Middle frontal gyrus (tissue), 1 donor: ENCODE results near the gene GOSR1.
"Not testable (repeated sequence)": the region's sequence is repeated elsewhere in the genome, so short reads cannot be mapped to it uniquely, and the experiment has no call there.

Experiments
- DNase-seq: peaks from one replicate; pipeline ENCODE4 v3.0.0-alpha.2; 2015; ENCODE audit warnings: low spot score; ENCODE audit errors: extremely low spot score

Gene GOSR1

GRCh38 chr17:30543456-30543855, 66.2 kb downstream of the GOSR1 start:
- no peak for DNase-seq

GRCh38 chr17:30545024-30545423, 67.8 kb downstream of the GOSR1 start:
- DNase-seq: no peak

DNA sequence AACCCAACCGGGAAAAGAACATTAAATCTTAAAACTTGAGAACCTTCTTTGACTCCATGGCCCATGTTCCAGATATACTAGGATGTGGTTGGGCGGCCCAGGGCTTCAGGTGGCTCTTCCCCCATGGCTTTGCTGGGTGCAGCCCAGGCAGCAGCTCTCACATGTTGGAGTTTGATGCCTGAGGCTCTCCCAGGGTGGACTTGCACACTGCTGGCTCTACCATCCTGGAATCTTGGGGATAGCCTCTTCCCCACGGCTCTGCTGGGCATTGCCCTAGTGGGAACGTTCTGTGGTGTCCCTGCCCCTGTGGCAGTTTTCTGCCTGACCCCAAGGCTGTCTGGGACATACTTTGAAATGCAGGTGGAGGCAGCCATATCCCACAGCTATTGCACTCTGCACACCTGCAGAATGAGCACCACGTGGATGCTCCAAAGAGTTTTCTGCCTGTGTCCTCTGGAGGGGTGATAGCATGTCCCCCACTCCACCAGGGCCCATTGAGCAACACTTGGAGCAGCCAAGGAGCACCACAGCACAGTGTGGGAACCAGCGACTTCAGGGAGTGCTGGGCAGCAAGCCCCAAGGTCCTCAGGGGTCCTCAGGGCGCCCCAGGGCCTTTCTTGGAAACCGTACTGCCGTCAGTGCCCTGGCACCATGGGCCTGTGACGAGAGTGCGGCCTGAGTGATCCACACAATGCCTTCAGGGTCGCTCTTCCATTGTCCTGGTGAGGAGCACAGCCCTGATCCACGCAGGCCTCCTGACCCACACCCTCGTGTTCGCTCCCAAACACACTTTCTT, 70.8 kb downstream of the GOSR1 start:
- DNase-seq: no peak

DNA sequence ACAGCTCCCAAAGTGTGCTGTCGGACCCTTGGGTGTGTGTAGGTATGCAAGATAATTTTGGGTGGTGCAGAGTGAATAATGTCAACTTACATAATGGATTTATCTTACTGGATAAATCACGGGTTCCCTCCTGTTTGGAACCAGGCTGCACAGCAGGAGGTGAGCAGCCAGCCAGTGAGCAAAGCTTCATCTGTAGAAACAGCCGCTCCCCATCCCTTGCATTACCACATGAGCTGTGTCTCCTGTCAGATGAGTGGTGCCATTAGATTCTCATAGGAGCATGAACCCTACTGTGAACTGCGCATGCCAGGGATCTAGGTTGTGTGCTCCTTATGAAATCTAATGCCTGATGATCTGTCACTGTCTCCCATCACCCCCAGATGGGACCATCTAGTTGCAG, 72.0 kb downstream of the GOSR1 start:
- DNase-seq: not testable (repeated sequence)

DNA sequence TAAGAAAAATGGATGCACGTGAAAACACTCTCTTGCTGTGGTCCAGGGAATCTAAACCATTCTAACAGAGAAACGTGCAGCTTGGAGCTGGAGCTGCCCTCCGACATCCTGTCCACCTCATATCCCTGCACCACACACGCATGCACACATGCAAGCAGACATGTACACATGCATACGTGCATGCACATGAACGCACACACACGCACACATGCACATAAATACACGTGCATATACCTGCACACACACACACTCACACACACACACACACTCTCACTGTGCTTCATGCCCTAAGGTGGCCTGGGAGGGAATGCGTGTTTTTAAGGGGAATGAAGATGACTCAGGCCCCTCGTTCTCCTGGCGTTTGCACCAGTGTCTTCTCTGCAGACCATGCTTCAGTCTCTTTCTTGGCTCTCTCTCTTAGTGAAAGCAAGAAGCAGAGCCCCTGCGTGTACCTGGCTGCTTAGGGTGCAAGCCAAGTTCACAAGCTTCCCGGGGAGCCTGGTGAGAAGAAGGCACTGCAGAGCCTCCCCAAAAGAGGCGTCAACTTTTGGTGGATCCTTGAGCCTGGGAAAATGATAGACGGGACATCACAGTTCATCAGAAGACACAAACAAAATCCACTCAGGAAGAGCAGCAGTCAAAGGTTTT, 72.8 kb downstream of the GOSR1 start:
- DNase-seq: no peak

DNA sequence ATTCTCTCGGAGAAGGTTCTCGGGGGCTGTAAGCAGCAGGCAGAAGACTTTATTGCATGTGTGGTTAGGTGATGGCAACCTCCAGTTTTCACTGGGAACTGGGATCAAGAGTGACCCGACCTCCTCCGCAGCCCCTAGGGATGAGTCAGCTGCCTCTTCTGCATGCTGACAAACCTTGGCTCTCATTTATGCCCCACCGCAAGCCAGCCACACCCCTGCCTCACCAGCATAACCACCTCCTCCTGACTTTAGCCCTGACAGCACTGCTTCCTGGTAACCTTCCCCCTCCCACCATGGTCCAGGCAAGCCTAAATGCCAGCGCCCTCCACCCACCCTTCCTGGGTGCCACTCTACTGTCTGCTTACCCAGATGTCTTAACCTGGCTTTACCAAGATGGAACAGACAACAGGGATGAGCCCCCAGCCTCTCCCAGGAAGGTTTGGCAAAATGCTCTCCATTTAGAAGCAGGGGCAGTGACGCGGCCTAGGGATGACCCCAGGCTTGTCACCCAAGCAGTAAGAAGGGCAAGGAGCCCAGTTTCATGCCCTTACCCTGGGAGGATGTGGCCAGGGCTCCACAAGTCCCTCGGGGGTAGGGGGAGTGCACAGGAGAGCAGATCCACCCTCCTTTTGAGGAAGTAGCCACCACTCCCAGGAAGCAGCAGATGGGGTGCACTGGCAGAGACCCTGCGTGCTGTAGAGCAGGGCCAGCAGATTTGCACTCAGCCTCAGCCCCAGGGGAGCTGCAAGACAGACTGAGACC, 73.5 kb downstream of the GOSR1 start:
- DNase-seq: no peak

GRCh38 chr17:30551274-30551995, 74.2 kb downstream of the GOSR1 start:
- not testable (repeated sequence) for DNase-seq

- no peak for DNase-seq
Observed at GRCh38 chr17:30551996-30552339, 74.8 kb downstream of the GOSR1 start.

GRCh38 chr17:30552994-30553566, 75.9 kb downstream of the GOSR1 start:
- no peak for DNase-seq

GRCh38 chr17:30553823-30554440, 76.7 kb downstream of the GOSR1 start:
- not testable (repeated sequence) for DNase-seq

DNA sequence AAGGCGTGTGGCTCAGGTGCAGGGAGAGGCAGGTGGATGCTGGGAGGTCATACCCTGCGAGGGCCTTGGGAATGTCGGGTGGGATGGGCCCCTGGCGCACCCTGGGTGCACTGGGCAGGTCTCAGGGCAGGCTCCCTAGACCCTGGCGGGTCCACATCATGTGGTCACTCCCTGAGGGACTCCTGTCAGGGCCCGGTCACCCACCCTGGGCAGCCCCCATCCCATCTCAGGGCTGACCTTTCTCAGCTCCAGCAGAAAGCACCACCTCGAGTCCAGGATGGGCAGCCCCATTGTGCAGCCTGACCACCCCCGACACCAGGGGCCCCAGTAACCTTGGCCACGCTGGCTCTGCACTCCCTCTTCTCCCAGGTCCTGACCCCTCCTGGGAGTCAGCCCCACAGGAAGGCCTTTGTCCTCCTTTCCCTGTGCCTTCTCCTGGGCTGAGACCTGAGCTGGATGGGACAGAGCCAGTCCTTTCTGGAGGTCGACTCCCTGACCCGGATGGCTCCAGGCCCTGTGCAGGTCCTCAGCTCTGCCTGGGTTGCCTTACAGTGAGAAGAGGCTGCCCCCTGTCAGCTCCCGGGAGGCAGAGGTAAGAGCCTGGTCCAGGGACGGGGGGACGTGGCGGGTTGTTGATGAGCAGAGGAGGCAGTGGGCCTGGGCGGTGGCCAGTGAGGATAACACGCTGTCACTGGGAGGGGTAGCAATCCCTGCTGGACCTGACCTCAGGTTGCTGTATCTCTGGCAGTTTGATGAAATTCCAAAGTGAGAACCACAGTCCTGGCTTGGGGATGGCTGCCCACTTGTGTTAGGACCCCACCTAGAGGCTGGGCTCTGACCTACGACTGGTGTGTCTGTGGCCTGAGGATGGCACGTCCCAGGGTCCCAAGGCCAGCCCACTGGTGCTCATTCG, 77.9 kb downstream of the GOSR1 start:
- DNase-seq: no peak

- DNase-seq: no peak
Observed at GRCh38 chr17:30555942-30556341, 78.7 kb downstream of the GOSR1 start.

- no peak for DNase-seq
Observed at GRCh38 chr17:30556374-30557332, 79.4 kb downstream of the GOSR1 start.

DNA sequence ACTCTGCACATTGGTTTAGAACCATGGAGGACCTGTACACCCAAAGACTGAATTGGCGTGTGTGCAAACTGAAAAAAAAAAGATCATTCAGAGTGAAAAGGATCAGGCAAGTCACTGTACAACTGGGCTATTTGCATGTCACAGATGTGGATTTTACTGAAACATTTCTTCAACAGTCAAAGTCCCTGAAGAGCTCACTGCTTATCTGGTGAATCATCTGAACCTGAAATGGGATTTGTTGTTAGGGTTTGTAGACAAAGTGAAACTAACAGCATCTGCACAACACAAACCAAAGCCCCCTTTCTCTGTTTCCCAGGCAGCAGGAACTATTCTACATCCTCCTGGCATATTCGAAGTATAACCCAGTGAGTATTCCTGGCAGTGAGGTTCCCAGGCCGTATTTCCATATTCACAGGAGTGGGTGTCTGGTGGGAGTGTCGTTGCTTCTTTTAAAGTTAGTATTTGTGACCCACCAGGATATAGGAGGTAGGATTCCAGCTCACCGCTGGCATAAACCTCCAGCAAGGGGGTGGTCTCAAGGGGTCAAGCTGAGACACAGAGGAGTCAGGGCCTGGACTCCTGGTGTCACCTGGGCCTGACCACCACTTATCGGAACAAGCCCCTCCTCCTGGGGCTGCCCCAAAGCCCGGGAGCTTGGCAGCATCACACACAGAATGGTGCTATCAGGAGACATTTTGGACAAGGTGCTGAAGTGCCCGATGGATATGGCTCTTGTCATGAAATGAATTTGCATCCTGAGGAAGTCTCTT, 80.9 kb downstream of the GOSR1 start:
- no peak for DNase-seq

GRCh38 chr17:30558686-30559545, 81.7 kb downstream of the GOSR1 start:
- DNase-seq: no peak

GRCh38 chr17:30559656-30560055, 82.4 kb downstream of the GOSR1 start:
- no peak for DNase-seq
